CD4-positive, alpha-beta T cell (primary cell): Measurements from ENCODE around the gene SCNM1. TPM values are rescaled to one million over a fixed set of nuclear protein-coding genes. Genes with fewer than 3 reads are reported as not detected.
"Not testable (repeated sequence)": the region's sequence is repeated elsewhere in the genome, so short reads cannot be mapped to it uniquely, and the experiment has no call there.

Experiments used
- ATAC-seq: fragments of 200-7000 bp; cut with Tn5 transposase; one replicate; pipeline ENCODE4 v1.10.0; 2022; ENCODE audit warnings: mild to moderate bottlenecking; ENCODE audit not compliant: poor library complexity
- CTCF ChIA-PET: fragments of 350-600 bp; sonication (Branson Sonifier 250); formaldehyde crosslinking; loops from one replicate; lab custom pipeline; 2021; ENCODE audit warnings: antibody characterized with exemption, inconsistent platforms; lab: Charles Lee
- POLR2A ChIA-PET: fragments of 350-600 bp; sonication (Branson Sonifier 250); formaldehyde crosslinking; loops from one replicate; lab custom pipeline; 2021; ENCODE audit warnings: antibody characterized with exemption, inconsistent platforms; lab: Charles Lee
- DNase-seq, 14 experiments: peaks; one replicate each; pipeline ENCODE4 v3.0.0-alpha.2; 2013 to 2020; ENCODE audit warnings: mixed read lengths in 2 of 14
- H3K27ac ChIP-seq, 2 donors: one replicate each; pipeline versions ENCODE4 v1.5.1 to v1.7.0; 2013; ENCODE audit warnings: low read length in 2 of 2, low read depth in 1 of 2, mild to moderate bottlenecking in 1 of 2
- H3K27me3 ChIP-seq, 2 experiments: 1 replicate in 1 of 2; 2 replicates in 1 of 2; pipeline versions ENCODE4 v1.6.1 to v1.7.0; 2013; ENCODE audit warnings: low read length in 2 of 2, control low read depth in 1 of 2, mild to moderate bottlenecking in 1 of 2, moderate library complexity in 1 of 2; ENCODE audit not compliant: insufficient read depth in 2 of 2, control insufficient read depth in 1 of 2
- H3K36me3 ChIP-seq: one replicate; pipeline ENCODE4 v1.6.1; 2013; ENCODE audit warnings: low read length, control low read depth; ENCODE audit not compliant: insufficient read depth
- H3K4me1 ChIP-seq: one replicate; pipeline ENCODE4 v1.6.1; 2013; ENCODE audit warnings: low read length, control low read depth; ENCODE audit not compliant: insufficient read depth
- H3K4me3 ChIP-seq: one replicate; pipeline ENCODE4 v1.5.1; 2013; ENCODE audit warnings: mild to moderate bottlenecking, low read length, moderate library complexity
- H3K9me3 ChIP-seq, 2 experiments: 1 replicate in 1 of 2; 2 replicates in 1 of 2; pipeline versions ENCODE4 v1.6.1 to v1.7.0; 2013; ENCODE audit warnings: low read length in 2 of 2, mild to moderate bottlenecking in 2 of 2, control low read depth in 1 of 2, moderate library complexity in 1 of 2; ENCODE audit not compliant: control insufficient read depth in 1 of 2, insufficient read depth in 1 of 2
- H3K27ac Mint-ChIP-seq: one replicate; pipeline ENCODE4 v1.8.0; 2020; ENCODE audit warnings: mixed read lengths
- H3K27me3 Mint-ChIP-seq: one replicate; pipeline ENCODE4 v1.8.0; 2021; ENCODE audit warnings: mixed read lengths
- H3K36me3 Mint-ChIP-seq: one replicate; pipeline ENCODE4 v1.8.0; 2021; ENCODE audit warnings: low read depth, mixed read lengths
- H3K4me1 Mint-ChIP-seq: one replicate; pipeline ENCODE4 v1.8.0; 2021; ENCODE audit warnings: low read depth, mixed read lengths
- H3K4me3 Mint-ChIP-seq: one replicate; pipeline ENCODE4 v1.8.0; 2020; ENCODE audit warnings: mild to moderate bottlenecking, mixed read lengths
- H3K9me3 Mint-ChIP-seq: one replicate; pipeline ENCODE4 v1.8.0; 2020; ENCODE audit warnings: mixed read lengths
- CTCF ChIP-seq: fragments of 200-600 bp; IDR thresholded peaks from one replicate; pipeline ENCODE4 v1.8.0; 2022; ENCODE audit warnings: antibody characterized with exemption, mild to moderate bottlenecking
- intact Hi-C, 2 experiments: fragments of 100-400 bp; cut with DNase I in 1 of 2; cut with micrococcal nuclease in 1 of 2; formaldehyde crosslinking; loops; one replicate each; pipeline versions ENCODE4 v1.15.1 to v1.9.0; 2023 to 2025; cut with DNase I, micrococcal nuclease
- total RNA-seq, 174 experiments: library from RNA in 2 of 174; stranded (reverse) in 2 of 174; gene quantifications; one replicate each; pipeline ENCODE4 v1.2.3 and lab custom pipeline; 2021 to 2026

Gene SCNM1
- total RNA-seq, 2 experiments from 2014 or later = 35.2 to 35.7 TPM

- H3K36me3 ChIP-seq = no peaks in the 10 kb centered on the region
- Mint-ChIP-seq H3K27me3 (peaks cover 4% of the 10 kb centered on the region), H3K4me1 (peaks cover 40% of the 10 kb centered on the region), H3K4me3 (peak overlapping the region; percentile 50), H3K9me3 (no peaks in the 10 kb centered on the region), H3K27ac (no peak overlapping the region), H3K36me3 (peaks cover 15% of the 10 kb centered on the region)
- no peaks in the 10 kb centered on the region for H3K27me3 ChIP-seq
- no peak overlapping the region for H3K4me3 ChIP-seq
- DNase-seq = no peak
- H3K9me3 ChIP-seq = no peaks in the 10 kb centered on the region
- no peak for TF ChIP-seq CTCF
- ChIA-PET POLR2A (no interaction called here), CTCF (interaction anchor here (0.7 kb wide), 1 partner anchor 58 kb away, joined by 4 read pairs; no protein-coding TSS in a partner anchor)
- no peak overlapping the region for H3K27ac ChIP-seq
- intact Hi-C loops = loop anchor here in 1 of 2 experiments (10.0 kb wide), 1 partner anchor 151 kb away; the partner anchor contains the start of gene RFX5
- no peak for ATAC-seq
- H3K4me1 ChIP-seq = peaks cover 29% of the 10 kb centered on the region
Observed at GRCh38 chr1:151193856-151194255, 27.9 kb downstream of the SCNM1 start.

- DNase-seq, H3K9me3 Mint-ChIP-seq, H3K4me3 ChIP-seq, H3K9me3 ChIP-seq, H3K4me3 Mint-ChIP-seq, H3K36me3 ChIP-seq, H3K27ac ChIP-seq, ATAC-seq, H3K27me3 Mint-ChIP-seq, H3K27me3 ChIP-seq, H3K27ac Mint-ChIP-seq: not testable (repeated sequence)
- Mint-ChIP-seq H3K4me1 (peaks cover 40% of the 10 kb centered on the region), H3K36me3 (peaks cover 20% of the 10 kb centered on the region)
- H3K4me1 ChIP-seq = peaks cover 33% of the 10 kb centered on the region
- ChIA-PET CTCF (interaction anchor here (0.7 to 1.0 kb wide), 3 partner anchors 57 to 750 kb away, joined by 3 to 6 read pairs (median 5); no protein-coding TSS in a partner anchor), POLR2A (interaction anchor here (0.6 kb wide), 1 partner anchor 431 kb away, joined by 3 read pairs; no protein-coding TSS in a partner anchor)
- intact Hi-C loops = loop anchor here in 1 of 2 experiments (10.0 kb wide), 1 partner anchor 150 kb away; the partner anchor contains the start of gene RFX5
Observed at GRCh38 chr1:151194894-151195594, 29.1 kb downstream of the SCNM1 start.

GRCh38 chr1:151196292-151196800 lies 30.4 kb downstream of the SCNM1 start:
- peaks cover 4% of the 10 kb centered on the region for H3K27me3 Mint-ChIP-seq
- H3K36me3 Mint-ChIP-seq = peaks cover 24% of the 10 kb centered on the region
- H3K9me3 Mint-ChIP-seq = no peaks in the 10 kb centered on the region
- Histone ChIP-seq H3K36me3 (no peaks in the 10 kb centered on the region), H3K9me3 (no peaks in the 10 kb centered on the region), H3K4me1 (peaks cover 34% of the 10 kb centered on the region), H3K27me3 (no peaks in the 10 kb centered on the region), H3K27ac (no peak overlapping the region), H3K4me3 (no peak overlapping the region)
- POLR2A ChIA-PET = no interaction called here
- H3K4me1 Mint-ChIP-seq = peaks cover 41% of the 10 kb centered on the region
- intact Hi-C loops = loop anchor here (1.0 to 10.0 kb wide), 3 partner anchors 55 to 148 kb away; partner anchors contain the start of gene RFX5 (in 1 of the 2)
- CTCF ChIA-PET = interaction anchor here (0.7 to 1.4 kb wide), 6 partner anchors 56 to 190 kb away, joined by 3 to 4 read pairs (median 4); partner anchors contain the start of gene PSMD4
- peak; percentile 69 for TF ChIP-seq CTCF
- ATAC-seq (peak; percentile 21), DNase-seq (peak in 12 of 14 experiments; percentile 18 to 86 (median 46))
- peak overlapping the region; percentile 77 for H3K27ac Mint-ChIP-seq
- peak overlapping the region; percentile 81 for H3K4me3 Mint-ChIP-seq
